Upper lobe of right lung (tissue), 1 donor: ENCODE data around the gene APBB2. TPM values are rescaled to one million over a fixed set of nuclear protein-coding genes. Genes with fewer than 3 reads are reported as not detected.
A peak's percentile ranks its signal among the peaks of the same experiment; 100 is the strongest.

Source experiments
- ATAC-seq: fragments of 200-7000 bp; cut with Tn5 transposase; one replicate; pipeline ENCODE4 v1.9.1; 2020; ENCODE audit warnings: mild to moderate bottlenecking, moderate library complexity
- DNase-seq: peaks from one replicate; pipeline ENCODE4 v3.0.0-alpha.2; 2020
- H3K27ac ChIP-seq: fragments of 200-600 bp; one replicate; pipeline ENCODE4 v1.8.0; 2022
- H3K27me3 ChIP-seq: fragments of 200-600 bp; one replicate; pipeline ENCODE4 v1.8.0; 2022; ENCODE audit warnings: mild to moderate bottlenecking
- H3K36me3 ChIP-seq: fragments of 200-600 bp; one replicate; pipeline ENCODE4 v1.8.0; 2022
- H3K4me1 ChIP-seq: fragments of 200-600 bp; one replicate; pipeline ENCODE4 v1.8.0; 2022
- H3K4me3 ChIP-seq: fragments of 200-600 bp; one replicate; pipeline ENCODE4 v1.8.0; 2022; ENCODE audit warnings: mild to moderate bottlenecking
- H3K9me3 ChIP-seq: fragments of 200-600 bp; one replicate; pipeline ENCODE4 v1.8.0; 2022
- intact Hi-C: fragments of 100-400 bp; cut with DNase I; formaldehyde crosslinking; loops from one replicate; pipeline ENCODE4 v1.11.0; 2022
- total RNA-seq: library from RNA; stranded (reverse); fragmentation: NEBNext Ultra II Directional; extraction: Animal tissue kit (Norgen Biotek cat#: 25700); gene quantifications from one replicate; pipeline ENCODE4 v1.2.1, GENCODE V29; 2021
- TF ChIP-seq, protein P1 (sequence below): fragments of 200-600 bp; IDR thresholded peaks from one replicate; pipeline ENCODE4 v1.8.0; 2022; ENCODE audit warnings: antibody characterized with exemption
- donor health status: DM: no; HTN: yes; CAD: no; lungs with severe emphysema.

Gene APBB2
- total RNA-seq, 1 donor from 2014 or later: 88.2 TPM

GRCh38 chr4:40842725-40843423 is 371.5 kb downstream of the APBB2 start:
- Histone ChIP-seq H3K27ac (no peak overlapping the region), H3K9me3 (no peaks in the 10 kb centered on the region), H3K36me3 (no peaks in the 10 kb centered on the region), H3K4me1 (no peaks in the 10 kb centered on the region), H3K4me3 (no peak overlapping the region), H3K27me3 (no peaks in the 10 kb centered on the region)
- ATAC-seq (no peak), DNase-seq (no peak)
- intact Hi-C loops: no loop called here
- TF ChIP-seq, protein P1, sequence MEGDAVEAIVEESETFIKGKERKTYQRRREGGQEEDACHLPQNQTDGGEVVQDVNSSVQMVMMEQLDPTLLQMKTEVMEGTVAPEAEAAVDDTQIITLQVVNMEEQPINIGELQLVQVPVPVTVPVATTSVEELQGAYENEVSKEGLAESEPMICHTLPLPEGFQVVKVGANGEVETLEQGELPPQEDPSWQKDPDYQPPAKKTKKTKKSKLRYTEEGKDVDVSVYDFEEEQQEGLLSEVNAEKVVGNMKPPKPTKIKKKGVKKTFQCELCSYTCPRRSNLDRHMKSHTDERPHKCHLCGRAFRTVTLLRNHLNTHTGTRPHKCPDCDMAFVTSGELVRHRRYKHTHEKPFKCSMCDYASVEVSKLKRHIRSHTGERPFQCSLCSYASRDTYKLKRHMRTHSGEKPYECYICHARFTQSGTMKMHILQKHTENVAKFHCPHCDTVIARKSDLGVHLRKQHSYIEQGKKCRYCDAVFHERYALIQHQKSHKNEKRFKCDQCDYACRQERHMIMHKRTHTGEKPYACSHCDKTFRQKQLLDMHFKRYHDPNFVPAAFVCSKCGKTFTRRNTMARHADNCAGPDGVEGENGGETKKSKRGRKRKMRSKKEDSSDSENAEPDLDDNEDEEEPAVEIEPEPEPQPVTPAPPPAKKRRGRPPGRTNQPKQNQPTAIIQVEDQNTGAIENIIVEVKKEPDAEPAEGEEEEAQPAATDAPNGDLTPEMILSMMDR: no peak

DNA sequence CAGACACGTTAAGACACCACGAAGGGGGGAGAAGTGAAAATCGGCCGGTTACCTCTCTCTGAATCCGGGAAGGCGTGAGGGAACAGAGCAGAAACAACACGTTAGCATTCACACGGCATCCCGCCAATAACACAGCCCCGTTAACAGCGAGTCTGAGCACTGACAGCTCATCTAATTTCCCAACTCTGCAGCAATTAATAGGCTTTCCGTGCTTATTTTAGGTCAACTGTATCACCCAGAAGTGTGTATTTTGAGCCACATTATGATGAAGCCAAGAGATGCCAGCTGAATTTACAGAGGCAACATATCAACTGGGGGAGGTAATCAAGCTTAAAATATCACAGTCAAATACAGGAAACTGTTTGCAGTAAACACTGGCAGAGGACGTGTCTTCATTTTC is 372.0 kb downstream of the APBB2 start:
- TF ChIP-seq, protein P1: no peak
- Histone ChIP-seq H3K27ac (no peak overlapping the region), H3K27me3 (no peaks in the 10 kb centered on the region), H3K4me1 (no peaks in the 10 kb centered on the region), H3K36me3 (no peaks in the 10 kb centered on the region), H3K4me3 (no peak overlapping the region), H3K9me3 (no peaks in the 10 kb centered on the region)
- no peak for DNase-seq
- intact Hi-C loops: no loop called here
- ATAC-seq: no peak

- H3K36me3 ChIP-seq: no peaks in the 10 kb centered on the region
- DNase-seq (peak; percentile 81), ATAC-seq (peak; percentile 94)
- no peak overlapping the region for H3K27ac ChIP-seq
- no peaks in the 10 kb centered on the region for H3K9me3 ChIP-seq
- no peak overlapping the region for H3K4me3 ChIP-seq
- H3K27me3 ChIP-seq: no peaks in the 10 kb centered on the region
- intact Hi-C loops: no loop called here
- H3K4me1 ChIP-seq: no peaks in the 10 kb centered on the region
- TF ChIP-seq, protein P1: peak; percentile 64
Observed at GRCh38 chr4:40840985-40841571, 373.3 kb downstream of the APBB2 start.

- Histone ChIP-seq H3K9me3 (no peaks in the 10 kb centered on the region), H3K4me1 (no peaks in the 10 kb centered on the region), H3K27ac (no peak overlapping the region), H3K36me3 (no peaks in the 10 kb centered on the region), H3K27me3 (no peaks in the 10 kb centered on the region), H3K4me3 (no peak overlapping the region)
- no peak for ATAC-seq
- TF ChIP-seq, protein P1: no peak
- DNase-seq: no peak
- intact Hi-C loops: no loop called here
Observed at GRCh38 chr4:40840255-40840984, 373.9 kb downstream of the APBB2 start.

- Histone ChIP-seq H3K4me1 (no peaks in the 10 kb centered on the region), H3K36me3 (peaks cover 3% of the 10 kb centered on the region), H3K9me3 (no peaks in the 10 kb centered on the region), H3K4me3 (no peak overlapping the region), H3K27me3 (no peaks in the 10 kb centered on the region), H3K27ac (no peak overlapping the region)
- ATAC-seq (no peak), DNase-seq (no peak)
- TF ChIP-seq, protein P1: no peak
- intact Hi-C loops: no loop called here
Observed at GRCh38 chr4:40838742-40839141, 375.6 kb downstream of the APBB2 start.
